HUES48 (cell line): Measurements from ENCODE around the gene LRRC47.

Experiments
- H3K27ac ChIP-seq: one replicate; pipeline ENCODE4 v1.7.0; 2013; ENCODE audit warnings: low read depth, low read length, inconsistent platforms
- H3K27me3 ChIP-seq: 2 replicates; pipeline ENCODE4 v1.6.1; 2013; ENCODE audit warnings: mild to moderate bottlenecking, low read length; ENCODE audit not compliant: control insufficient read depth, insufficient read depth
- H3K36me3 ChIP-seq: 2 replicates; pipeline ENCODE4 v1.6.1; 2013; ENCODE audit warnings: low read length; ENCODE audit not compliant: control insufficient read depth, insufficient read depth
- H3K4me1 ChIP-seq: 2 replicates; pipeline ENCODE4 v1.6.1; 2013; ENCODE audit warnings: mild to moderate bottlenecking, low read length; ENCODE audit not compliant: control insufficient read depth, insufficient read depth
- H3K4me3 ChIP-seq: 2 replicates; pipeline ENCODE4 v1.5.1; 2013; ENCODE audit warnings: mild to moderate bottlenecking, low read depth, low read length
- H3K9ac ChIP-seq: 2 replicates; pipeline ENCODE4 v1.6.1; 2013; ENCODE audit warnings: mild to moderate bottlenecking, low read depth, low read length, moderate library complexity
- H3K9me3 ChIP-seq: 2 replicates; pipeline ENCODE4 v1.6.1; 2013; ENCODE audit warnings: low read length; ENCODE audit not compliant: control insufficient read depth, insufficient read depth

LRRC47 gene

GRCh38 chr1:3785045-3785444, 11.3 kb downstream of the LRRC47 start:
- H3K36me3 ChIP-seq: peaks cover 76% of the 10 kb centered on the region
- peaks cover 3% of the 10 kb centered on the region; the same call in 1 of the 2 replicates for H3K4me1 ChIP-seq
- H3K27me3 ChIP-seq: no peaks in the 10 kb centered on the region
- no peak overlapping the region for H3K27ac ChIP-seq
- H3K4me3 ChIP-seq: no peak overlapping the region
- no peaks in the 10 kb centered on the region for H3K9me3 ChIP-seq
- H3K9ac ChIP-seq: no peak overlapping the region

- H3K36me3 ChIP-seq: peaks cover 84% of the 10 kb centered on the region
- H3K9me3 ChIP-seq: no peaks in the 10 kb centered on the region
- no peaks in the 10 kb centered on the region for H3K4me1 ChIP-seq
- no peak overlapping the region for H3K4me3 ChIP-seq
- H3K27ac ChIP-seq: no peak overlapping the region
- H3K9ac ChIP-seq: no peak overlapping the region
- H3K27me3 ChIP-seq: no peaks in the 10 kb centered on the region
These were observed 12.4 kb downstream of the LRRC47 start for GRCh38 chr1:3783651-3784474.

GRCh38 chr1:3780901-3781300, 15.4 kb downstream of the LRRC47 start:
- H3K9me3 ChIP-seq: no peaks in the 10 kb centered on the region
- H3K4me1 ChIP-seq: no peaks in the 10 kb centered on the region
- no peak overlapping the region for H3K4me3 ChIP-seq
- no peak overlapping the region for H3K9ac ChIP-seq
- no peak overlapping the region for H3K27ac ChIP-seq
- H3K36me3 ChIP-seq: peaks cover 70% of the 10 kb centered on the region
- H3K27me3 ChIP-seq: no peaks in the 10 kb centered on the region

GRCh38 chr1:3779912-3780416, 16.3 kb downstream of the LRRC47 start:
- H3K9me3 ChIP-seq: no peaks in the 10 kb centered on the region
- no peak overlapping the region for H3K27ac ChIP-seq
- no peak overlapping the region for H3K9ac ChIP-seq

GRCh38 chr1:3779265-3779911, 16.9 kb downstream of the LRRC47 start:
- H3K9me3 ChIP-seq: no peaks in the 10 kb centered on the region
- no peaks in the 10 kb centered on the region; the same call in 1 of the 2 replicates for H3K4me1 ChIP-seq
- no peaks in the 10 kb centered on the region for H3K27me3 ChIP-seq
- no peak overlapping the region for H3K9ac ChIP-seq
- peaks cover 56% of the 10 kb centered on the region for H3K36me3 ChIP-seq
- H3K27ac ChIP-seq: no peak overlapping the region
- no peak overlapping the region for H3K4me3 ChIP-seq

More at GRCh38 chr1:3779912-3780416, 16.3 kb downstream of the LRRC47 start:
- peaks cover 62% of the 10 kb centered on the region for H3K36me3 ChIP-seq
- H3K4me1 ChIP-seq: no peaks in the 10 kb centered on the region; the same call in 1 of the 2 replicates
- H3K4me3 ChIP-seq: no peak overlapping the region
- no peaks in the 10 kb centered on the region for H3K27me3 ChIP-seq

- no peaks in the 10 kb centered on the region; the same call in 1 of the 2 replicates for H3K4me1 ChIP-seq
These were observed 17.6 kb downstream of the LRRC47 start for GRCh38 chr1:3778590-3779264.

GRCh38 chr1:3777647-3778589, 18.4 kb downstream of the LRRC47 start:
- Histone ChIP-seq H3K9me3 (no peaks in the 10 kb centered on the region), H3K36me3 (peaks cover 41% of the 10 kb centered on the region), H3K4me1 (no peaks in the 10 kb centered on the region; the same call in 1 of the 2 replicates), H3K27me3 (no peaks in the 10 kb centered on the region), H3K4me3 (no peak overlapping the region), H3K9ac (no peak overlapping the region), H3K27ac (no peak overlapping the region)

More at GRCh38 chr1:3778590-3779264, 17.6 kb downstream of the LRRC47 start:
- no peak overlapping the region for H3K9ac ChIP-seq
- no peak overlapping the region for H3K4me3 ChIP-seq
- H3K36me3 ChIP-seq: peaks cover 49% of the 10 kb centered on the region
- H3K27me3 ChIP-seq: no peaks in the 10 kb centered on the region
- H3K9me3 ChIP-seq: no peaks in the 10 kb centered on the region
- H3K27ac ChIP-seq: no peak overlapping the region

GRCh38 chr1:3777078-3777547, 19.2 kb downstream of the LRRC47 start:
- H3K4me3 ChIP-seq: no peak overlapping the region
- H3K9me3 ChIP-seq: no peaks in the 10 kb centered on the region
- peaks cover 33% of the 10 kb centered on the region for H3K36me3 ChIP-seq
- H3K27ac ChIP-seq: no peak overlapping the region
- no peaks in the 10 kb centered on the region for H3K27me3 ChIP-seq
- no peak overlapping the region for H3K9ac ChIP-seq
- H3K4me1 ChIP-seq: no peaks in the 10 kb centered on the region; the same call in 1 of the 2 replicates

- no peaks in the 10 kb centered on the region for H3K9me3 ChIP-seq
- peaks cover 26% of the 10 kb centered on the region for H3K36me3 ChIP-seq
- H3K4me3 ChIP-seq: no peak overlapping the region
- H3K9ac ChIP-seq: no peak overlapping the region
- H3K4me1 ChIP-seq: peaks cover 5% of the 10 kb centered on the region; the same call in 1 of the 2 replicates
- no peak overlapping the region for H3K27ac ChIP-seq
- peaks cover 3% of the 10 kb centered on the region; the same call in 1 of the 2 replicates for H3K27me3 ChIP-seq
These were observed 19.9 kb downstream of the LRRC47 start for GRCh38 chr1:3776231-3776961.
